ENCODE measurements around the gene RHBDD3.

DNA sequence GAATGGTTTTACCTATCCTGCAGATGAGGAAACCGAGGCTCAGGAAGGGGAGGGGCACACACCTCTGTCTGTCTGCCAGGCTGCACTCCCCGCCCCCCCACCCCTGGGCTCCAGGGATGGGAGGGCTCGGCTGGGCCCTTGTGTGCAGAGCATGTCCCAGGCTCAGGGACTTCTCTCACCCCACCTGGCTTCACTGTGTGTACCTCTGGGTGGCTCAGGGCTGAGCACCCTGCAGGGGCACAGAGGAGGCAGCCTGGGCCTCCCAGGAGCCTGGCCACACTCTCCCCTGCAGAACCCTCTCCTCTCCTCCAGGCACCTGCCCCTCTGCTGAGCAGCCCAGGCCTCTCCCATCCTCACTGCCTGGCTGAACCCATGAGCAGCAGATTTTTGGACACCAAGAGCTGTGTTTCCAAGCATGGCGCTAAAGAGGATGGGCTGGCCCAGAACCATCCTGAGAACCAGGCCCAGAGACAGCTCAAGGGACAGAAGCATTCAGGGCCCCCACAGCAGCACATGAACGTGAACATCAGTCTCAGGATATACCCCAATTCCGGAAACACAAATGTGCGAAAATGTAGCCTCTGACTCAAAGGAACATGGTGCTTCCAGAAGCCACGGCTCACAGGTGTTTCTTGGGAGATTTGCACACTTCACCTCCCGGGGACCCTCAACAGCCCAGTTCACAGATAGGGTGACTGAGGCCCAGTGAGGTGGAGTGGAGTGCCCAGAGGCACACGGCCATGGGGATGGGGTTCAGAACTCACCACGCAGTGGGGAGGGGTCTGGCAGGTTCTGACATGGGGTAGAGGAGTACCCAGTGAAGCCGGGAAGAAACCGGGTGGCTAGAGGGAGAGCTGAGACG is 51.5 kb downstream of the RHBDD3 start:
- TF ChIP-seq POLR2AphosphoS5 (IDR thresholded peaks at IDR 0.05; ENCODE audit: low read depth, low read length) (no peak), POLR2A (IDR thresholded peaks at IDR 0.05; ENCODE audit: low read depth, low read length) (no peak)
